ENCODE results near the gene EEFSEC. TPM values are rescaled to one million over a fixed set of nuclear protein-coding genes. Genes with fewer than 3 reads are reported as not detected.

EEFSEC gene
- total and polyA plus RNA-seq, 2 of the 4 experiments (the other 2 are of a cell fraction), result 4.5 to 9.3 TPM

DNA sequence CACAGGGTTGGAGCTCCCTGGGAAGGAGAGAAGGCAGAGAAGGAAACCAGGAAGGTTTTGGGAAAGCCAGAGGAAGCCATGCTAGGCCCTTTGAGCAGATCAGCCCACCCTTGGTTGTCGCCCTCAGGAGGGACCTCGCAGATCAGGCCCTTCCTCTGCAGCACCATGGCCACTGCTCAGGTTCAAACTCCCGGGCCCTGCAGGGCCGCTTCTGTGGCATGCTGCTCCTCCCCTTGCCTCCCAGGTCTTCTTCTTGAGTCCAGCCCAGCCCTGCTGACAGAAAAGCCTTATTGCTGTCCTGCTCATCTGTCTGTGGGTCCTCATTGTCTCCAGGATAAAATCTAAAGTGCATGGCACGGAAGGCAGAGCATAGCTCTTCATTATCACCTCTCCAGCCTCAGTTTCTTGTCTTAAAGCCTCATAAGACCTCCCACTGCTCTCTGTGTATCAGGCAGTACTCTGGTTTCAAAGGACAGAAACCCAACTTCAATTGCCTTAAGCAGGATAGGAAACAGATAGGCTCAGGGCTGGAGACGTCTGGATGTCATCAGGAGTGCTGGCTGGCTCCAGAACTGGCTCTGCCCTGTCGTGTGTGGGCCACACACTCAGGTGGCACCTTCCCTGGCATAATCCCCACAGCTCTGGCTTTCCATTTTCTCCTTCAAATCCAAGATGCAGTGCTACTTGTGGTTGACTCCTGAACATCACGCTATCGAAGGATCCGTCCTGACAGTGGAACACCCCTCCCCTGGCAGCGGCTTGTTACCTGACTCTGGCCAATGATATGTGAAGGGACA, 118.5 kb downstream of the EEFSEC start:
- Histone ChIP-seq H2AK5ac (ENCODE audit: low read depth, low read length) (no peak overlapping the region), H2BK120ac (ENCODE audit: low read depth, low read length) (no peak overlapping the region), H3K9ac (ENCODE audit: low read depth, low read length) (no peak overlapping the region), H4K20me1 (ENCODE audit: insufficient read depth, low read length) (peaks cover 6% of the 10 kb centered on the region; the same call in 1 of the 2 replicates), H3K4me1 (ENCODE audit: control insufficient read depth, insufficient read depth, low read length) (peaks cover 25% of the 10 kb centered on the region), H3K4me3 (ENCODE audit: insufficient read depth, low read depth, low read length) (no peak overlapping the region), H4K8ac (ENCODE audit: low read depth in 2 of 2, low read length in 2 of 2) (no peak overlapping the region), H2BK20ac (ENCODE audit: low read depth, low read length) (no peak overlapping the region), H3K23ac (ENCODE audit: low read depth, low read length) (no peak overlapping the region), H3K4me2 (ENCODE audit: low read depth, low read length) (no peak overlapping the region), H2BK5ac (ENCODE audit: low read depth, low read length, poor library complexity, severe bottlenecking) (no peak overlapping the region), H3K27ac (ENCODE audit: insufficient read depth, low read length) (no peak overlapping the region), H2AK9ac (replicated peaks; ENCODE audit: low read depth, low read length, poor library complexity) (no peak overlapping the region), H3K4ac (ENCODE audit: low read depth, low read length) (no peak overlapping the region), H3K27me3 (ENCODE audit: control insufficient read depth, insufficient read depth, low read length) (no peaks in the 10 kb centered on the region), H3K18ac (ENCODE audit: low read depth, low read length) (no peak overlapping the region), H3K79me1 (ENCODE audit: low read depth in 1 of 2, low read length in 2 of 2) (peaks cover 0 to 19% of the 10 kb centered on the region in 2 experiments; a peak in 1 of 4 replicates), H3K36me3 (ENCODE audit: control insufficient read depth, insufficient read depth, low read length) (no peaks in the 10 kb centered on the region), H3K56ac (ENCODE audit: extremely low read depth, insufficient read depth, low read length) (no peak overlapping the region), H2AFZ (replicated peaks; ENCODE audit: low read length, poor library complexity) (no peak overlapping the region), H2BK15ac (ENCODE audit: low read depth, low read length) (no peak overlapping the region), H3K14ac (replicated peaks; ENCODE audit: low read depth, low read length) (no peak overlapping the region), H4K91ac (ENCODE audit: insufficient read depth, low read depth, low read length) (no peak overlapping the region; the same call in 1 of the 2 replicates), H3K9me1 (ENCODE audit: insufficient read depth, low read length) (peaks cover 21% of the 10 kb centered on the region), H3K9me3 (ENCODE audit: control insufficient read depth, insufficient read depth, low read length) (no peaks in the 10 kb centered on the region), H4K5ac (ENCODE audit: low read depth, low read length) (no peak overlapping the region)
- BruUV-seq (replicated peaks), result no TSS peak
- in situ Hi-C loops (cut with MboI; ENCODE audit: low sequenced_read_pairs) (no loop called here), dilution Hi-C loops (cut with HindIII; ENCODE audit: low sequenced_read_pairs, unreplicated experiment) (no loop called here), intact Hi-C loops (cut with micrococcal nuclease) (no loop called here)
- ChIA-PET CTCF (no interaction called here), POLR2A (ENCODE audit: unreplicated experiment) (no interaction called here)
- DNase-seq (no peak), ATAC-seq (ENCODE audit: low read depth) (no peak)
- 95% methylated on average over 4 of the region's 11 CpGs; no CpG with 5 or more reads in 1 of the 2 experiments for WGBS, 2 experiments (ENCODE audit: extremely low coverage in 2 of 2, insufficient read length in 1 of 2)
- TF ChIP-seq, protein P1, sequence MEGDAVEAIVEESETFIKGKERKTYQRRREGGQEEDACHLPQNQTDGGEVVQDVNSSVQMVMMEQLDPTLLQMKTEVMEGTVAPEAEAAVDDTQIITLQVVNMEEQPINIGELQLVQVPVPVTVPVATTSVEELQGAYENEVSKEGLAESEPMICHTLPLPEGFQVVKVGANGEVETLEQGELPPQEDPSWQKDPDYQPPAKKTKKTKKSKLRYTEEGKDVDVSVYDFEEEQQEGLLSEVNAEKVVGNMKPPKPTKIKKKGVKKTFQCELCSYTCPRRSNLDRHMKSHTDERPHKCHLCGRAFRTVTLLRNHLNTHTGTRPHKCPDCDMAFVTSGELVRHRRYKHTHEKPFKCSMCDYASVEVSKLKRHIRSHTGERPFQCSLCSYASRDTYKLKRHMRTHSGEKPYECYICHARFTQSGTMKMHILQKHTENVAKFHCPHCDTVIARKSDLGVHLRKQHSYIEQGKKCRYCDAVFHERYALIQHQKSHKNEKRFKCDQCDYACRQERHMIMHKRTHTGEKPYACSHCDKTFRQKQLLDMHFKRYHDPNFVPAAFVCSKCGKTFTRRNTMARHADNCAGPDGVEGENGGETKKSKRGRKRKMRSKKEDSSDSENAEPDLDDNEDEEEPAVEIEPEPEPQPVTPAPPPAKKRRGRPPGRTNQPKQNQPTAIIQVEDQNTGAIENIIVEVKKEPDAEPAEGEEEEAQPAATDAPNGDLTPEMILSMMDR (conservative IDR thresholded peaks at IDR 0.05; ENCODE audit: low read depth, low read length), result no peak
- no peak for TF ChIP-seq POLR2A (IDR thresholded peaks at IDR 0.05; ENCODE audit: low read depth, low read length)
- TF ChIP-seq SMC3 (IDR thresholded peaks at IDR 0.05; ENCODE audit: low read depth, low read length), result no peak
- TF ChIP-seq, protein P2, sequence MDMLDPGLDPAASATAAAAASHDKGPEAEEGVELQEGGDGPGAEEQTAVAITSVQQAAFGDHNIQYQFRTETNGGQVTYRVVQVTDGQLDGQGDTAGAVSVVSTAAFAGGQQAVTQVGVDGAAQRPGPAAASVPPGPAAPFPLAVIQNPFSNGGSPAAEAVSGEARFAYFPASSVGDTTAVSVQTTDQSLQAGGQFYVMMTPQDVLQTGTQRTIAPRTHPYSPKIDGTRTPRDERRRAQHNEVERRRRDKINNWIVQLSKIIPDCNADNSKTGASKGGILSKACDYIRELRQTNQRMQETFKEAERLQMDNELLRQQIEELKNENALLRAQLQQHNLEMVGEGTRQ (IDR thresholded peaks at IDR 0.05; ENCODE audit: low read depth, low read length), result no peak
- no peak for TF ChIP-seq CEBPB (IDR thresholded peaks at IDR 0.05; ENCODE audit: low read depth, low read length)
- TF ChIP-seq MAZ (IDR thresholded peaks at IDR 0.05; ENCODE audit: borderline replicate concordance, low read depth, low read length), result no peak
- no peak for TF ChIP-seq BHLHE40 (IDR thresholded peaks at IDR 0.05; ENCODE audit: low read depth, low read length)
- TF ChIP-seq RCOR1 (IDR thresholded peaks at IDR 0.05; ENCODE audit: insufficient replicate concordance, low read length), result no peak
- no peak for TF ChIP-seq MXI1 (IDR thresholded peaks at IDR 0.05; ENCODE audit: borderline replicate concordance, low read depth, low read length)
- TF ChIP-seq RFX5 (IDR thresholded peaks at IDR 0.05; ENCODE audit: low read depth, low read length), result no peak
- no peak for TF ChIP-seq CHD1 (IDR thresholded peaks at IDR 0.05; ENCODE audit: low read depth, low read length)
- no peak for TF ChIP-seq RAD21 (IDR thresholded peaks at IDR 0.05; ENCODE audit: low read length)
- no peak for TF ChIP-seq NFE2L2 (IDR thresholded peaks at IDR 0.05; ENCODE audit: low read depth, low read length)
- TF ChIP-seq MAFK (IDR thresholded peaks at IDR 0.05; ENCODE audit: low read depth, low read length), result no peak
- no peak for TF ChIP-seq FOS (IDR thresholded peaks at IDR 0.05; ENCODE audit: low read depth, low read length)
